DOHH2 (cell line): ENCODE results near the gene CARS2.

Experiments
- H3F3A ChIP-seq: fragments of 200-600 bp; sonication (generic), shearing (Covaris generic); 2 replicates; pipeline ENCODE4 v1.6.0; 2016; ENCODE audit warnings: antibody characterized with exemption, mild to moderate bottlenecking; ENCODE audit not compliant: control insufficient read depth, insufficient read depth
- H3K27ac ChIP-seq: fragments of 200-600 bp; sonication (generic); 2 replicates; pipeline ENCODE4 v1.5.1; 2014; ENCODE audit warnings: low read depth, mild to moderate bottlenecking, low read length, moderate library complexity
- H3K27me3 ChIP-seq: fragments of 200-600 bp; sonication (generic); 2 replicates; pipeline ENCODE4 v1.6.1; 2014; ENCODE audit warnings: mild to moderate bottlenecking, low read length, mixed read lengths; ENCODE audit not compliant: control insufficient read depth
- H3K36me3 ChIP-seq: fragments of 200-600 bp; sonication (generic); 2 replicates; pipeline ENCODE4 v1.6.1; 2014; ENCODE audit warnings: mild to moderate bottlenecking, low read length, moderate library complexity, mixed read lengths; ENCODE audit not compliant: control insufficient read depth
- H3K4me1 ChIP-seq: fragments of 200-600 bp; sonication (generic); 2 replicates; pipeline ENCODE4 v1.6.1; 2014; ENCODE audit warnings: mild to moderate bottlenecking, low read length, mixed read lengths; ENCODE audit not compliant: control insufficient read depth
- H3K4me2 ChIP-seq: fragments of 200-600 bp; sonication (generic); 2 replicates; pipeline ENCODE4 v1.6.0; 2014; ENCODE audit warnings: mild to moderate bottlenecking, low read length, moderate library complexity
- H3K4me3 ChIP-seq: fragments of 200-600 bp; sonication (generic); 2 replicates; pipeline ENCODE4 v1.5.1; 2014; ENCODE audit warnings: mild to moderate bottlenecking, low read length, mixed read lengths
- H3K79me2 ChIP-seq: fragments of 200-600 bp; sonication (generic); 2 replicates; pipeline ENCODE4 v1.6.1; 2014; ENCODE audit warnings: mild to moderate bottlenecking, low read length, mixed read lengths; ENCODE audit not compliant: control insufficient read depth
- H3K9me2 ChIP-seq: fragments of 200-600 bp; sonication (generic); replicated peaks from 2 replicates; pipeline ENCODE4 v1.6.1; 2014; ENCODE audit warnings: mild to moderate bottlenecking, low read length, mixed read lengths; ENCODE audit not compliant: control insufficient read depth
- H3K9me3 ChIP-seq: fragments of 200-600 bp; sonication (generic); 2 replicates; pipeline ENCODE4 v1.6.1; 2014; ENCODE audit warnings: antibody characterized with exemption, low read length, mixed read lengths; ENCODE audit not compliant: control insufficient read depth, insufficient read depth
- H4K20me1 ChIP-seq: fragments of 200-600 bp; sonication (generic); 2 replicates; pipeline ENCODE4 v1.6.0; 2014; ENCODE audit warnings: low read depth, mild to moderate bottlenecking, antibody characterized with exemption, low read length, moderate library complexity; ENCODE audit not compliant: control insufficient read depth, insufficient read depth
- CTCF ChIP-seq: fragments of 200-600 bp; sonication (generic); IDR thresholded peaks from one replicate; pipeline ENCODE4 v1.5.1; 2014; ENCODE audit warnings: antibody characterized with exemption, mild to moderate bottlenecking, low read depth, low read length; ENCODE audit not compliant: poor library complexity, severe bottlenecking
- EZH2phosphoT487 ChIP-seq: fragments of 200-600 bp; sonication (generic); IDR thresholded peaks from 2 replicates; pipeline ENCODE4 v1.6.1; 2017; ENCODE audit warnings: borderline replicate concordance, mild to moderate bottlenecking, antibody characterized with exemption, low read length, moderate library complexity, mixed read lengths

CARS2 gene

GRCh38 chr13:110714797-110715394 is 9.0 kb upstream of the CARS2 start:
- peaks cover 31% of the 10 kb centered on the region for H4K20me1 ChIP-seq
- no peaks in the 10 kb centered on the region for H3K9me3 ChIP-seq
- H3K27me3 ChIP-seq: no peaks in the 10 kb centered on the region
- peak overlapping the region; percentile 88 for H3K4me3 ChIP-seq
- peak overlapping the region; percentile 94 for H3K27ac ChIP-seq
- peaks cover 29% of the 10 kb centered on the region for H3K4me1 ChIP-seq
- TF ChIP-seq CTCF: no peak
- TF ChIP-seq EZH2phosphoT487: no peak
- peak overlapping the region; percentile 99 for H3K4me2 ChIP-seq
- H3K9me2 ChIP-seq: no peaks in the 10 kb centered on the region
- H3K79me2 ChIP-seq: peaks cover 57% of the 10 kb centered on the region
- H3K36me3 ChIP-seq: peaks cover 22% of the 10 kb centered on the region
- H3F3A ChIP-seq: peaks cover 14% of the 10 kb centered on the region

- H3K9me2 ChIP-seq: no peaks in the 10 kb centered on the region
- H3K9me3 ChIP-seq: no peaks in the 10 kb centered on the region
- peak overlapping the region; percentile 88 for H3K4me3 ChIP-seq
- H3K4me1 ChIP-seq: peaks cover 29% of the 10 kb centered on the region
- peak overlapping the region; percentile 94 for H3K27ac ChIP-seq
- peaks cover 25% of the 10 kb centered on the region for H4K20me1 ChIP-seq
- peaks cover 50% of the 10 kb centered on the region for H3K79me2 ChIP-seq
- TF ChIP-seq EZH2phosphoT487: no peak
- TF ChIP-seq CTCF: peak; percentile 24
- peak overlapping the region; percentile 99 for H3K4me2 ChIP-seq
- peaks cover 15% of the 10 kb centered on the region for H3K36me3 ChIP-seq
- H3F3A ChIP-seq: peaks cover 12% of the 10 kb centered on the region
- no peaks in the 10 kb centered on the region for H3K27me3 ChIP-seq
Measured at GRCh38 chr13:110713981-110714796, 8.3 kb upstream of the CARS2 start.

- H3K4me1 ChIP-seq: peaks cover 29% of the 10 kb centered on the region
- H3K9me2 ChIP-seq: no peaks in the 10 kb centered on the region
- no peaks in the 10 kb centered on the region for H3K27me3 ChIP-seq
- H4K20me1 ChIP-seq: peaks cover 21% of the 10 kb centered on the region
- peak within 1 kb of the TSS; percentile 97 for H3K4me3 ChIP-seq
- no peak for TF ChIP-seq CTCF
- TF ChIP-seq EZH2phosphoT487: no peak
- H3K36me3 ChIP-seq: peaks cover 10% of the 10 kb centered on the region; the same call in 1 of the 2 replicates
- H3K27ac ChIP-seq: peak within 1 kb of the TSS; percentile 99
- H3K4me2 ChIP-seq: peak within 1 kb of the TSS; percentile 99
- peaks cover 44% of the 10 kb centered on the region for H3K79me2 ChIP-seq
- peaks cover 12% of the 10 kb centered on the region for H3F3A ChIP-seq
- H3K9me3 ChIP-seq: no peaks in the 10 kb centered on the region
Measured at GRCh38 chr13:110713642-110713952, 7.7 kb upstream of the CARS2 start, which contains the start of gene ING1. Gene ING1, plus strand, starts transcription at chr13:110713700. Its CDS starts 450 bp downstream, at chr13:110714150.
